HG02973 (cell line): ENCODE results near the gene ZBTB7A.

Source experiments
- ATAC-seq: cut with Tn5 transposase; IDR thresholded peaks from one replicate; pipeline ENCODE4 v1.9.1; 2021; ENCODE audit warnings: moderate library complexity; ENCODE audit not compliant: unreplicated experiment

The ZBTB7A gene

DNA sequence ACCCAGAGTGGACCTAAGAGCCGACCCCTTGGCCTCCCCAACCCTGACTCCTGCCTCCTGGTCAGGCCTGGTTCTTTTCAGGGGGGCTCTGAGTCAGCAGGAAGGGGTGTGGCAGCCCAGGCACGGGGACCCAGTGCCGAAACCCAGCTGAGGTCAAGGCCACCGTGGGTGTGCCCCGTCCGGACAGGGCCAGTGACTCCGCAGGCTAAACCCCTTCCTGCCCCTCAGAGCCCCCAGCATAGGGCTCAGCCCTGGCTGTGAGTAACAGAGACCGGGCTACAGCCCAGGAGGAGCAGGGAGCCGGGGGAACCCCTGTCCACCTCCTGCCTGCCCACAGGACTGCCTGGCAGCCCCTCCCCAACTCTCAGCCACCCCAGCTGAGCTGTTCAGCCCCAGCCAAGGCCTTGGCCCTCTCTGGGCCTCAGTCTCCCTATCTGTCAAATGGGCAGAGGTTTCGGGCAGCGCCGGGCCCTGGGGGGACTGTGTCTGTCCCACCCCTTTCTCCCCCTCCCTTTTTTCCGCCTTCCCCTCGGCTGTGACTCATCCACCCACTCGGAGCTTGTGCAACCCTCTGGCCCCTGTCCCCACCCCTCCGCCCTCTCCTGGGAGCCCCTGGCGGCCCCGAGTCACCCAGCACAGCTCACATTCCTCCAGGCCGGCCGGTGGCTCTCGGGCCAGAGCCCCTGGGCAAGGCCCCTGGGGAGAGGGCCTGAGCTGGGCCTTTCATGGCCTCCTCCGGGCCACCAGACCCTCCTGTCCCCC is 8.6 kb downstream of the ZBTB7A start:
- ATAC-seq, result no peak

DNA sequence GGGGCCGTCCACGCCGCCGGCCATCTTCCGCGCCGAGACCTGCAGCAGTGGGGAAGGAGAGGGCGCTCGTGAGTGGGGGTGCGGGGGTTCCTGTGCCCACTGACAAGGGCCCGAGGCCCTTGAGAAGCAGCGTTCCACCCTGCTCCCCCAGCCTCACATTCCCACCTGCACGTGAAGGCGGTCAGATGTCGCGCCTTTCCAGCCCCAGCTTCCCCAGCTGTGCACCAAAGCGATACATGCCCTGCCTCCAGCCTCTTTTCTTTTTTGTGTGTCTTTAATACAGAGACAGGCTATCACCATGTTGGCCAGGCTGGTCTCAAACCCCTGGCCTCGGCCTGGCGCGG is 11.5 kb downstream of the ZBTB7A start:
- no peak for ATAC-seq

- ATAC-seq, result no peak
Measured at GRCh38 chr19:4054441-4055208, 12.1 kb downstream of the ZBTB7A start.

GRCh38 chr19:4053423-4054324 is 13.0 kb downstream of the ZBTB7A start:
- no peak for ATAC-seq

GRCh38 chr19:4052993-4053422 is 13.7 kb downstream of the ZBTB7A start:
- no peak for ATAC-seq

GRCh38 chr19:4052114-4052992 is 14.3 kb downstream of the ZBTB7A start:
- ATAC-seq, result no peak

- no peak for ATAC-seq
Measured at GRCh38 chr19:4051175-4052101, 15.3 kb downstream of the ZBTB7A start.

DNA sequence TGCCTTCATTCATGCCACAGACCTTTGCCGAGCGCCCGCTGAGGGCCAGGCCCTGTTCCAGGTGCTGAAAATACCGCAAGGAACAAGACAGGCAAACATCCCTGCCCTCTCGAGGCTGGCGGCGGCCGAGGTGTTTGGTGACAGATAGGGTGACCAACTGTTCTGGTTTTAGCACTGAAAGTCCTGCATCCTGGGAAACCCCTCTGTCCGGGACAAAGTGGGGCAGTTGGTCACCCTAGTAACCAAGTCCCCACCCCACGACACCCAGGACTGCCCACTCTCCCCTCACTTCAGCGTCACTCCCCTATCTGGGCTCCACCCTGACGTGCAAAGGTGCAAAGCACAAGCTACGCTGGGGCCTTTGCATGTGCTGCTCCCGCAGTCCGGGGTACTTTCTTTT is 17.3 kb downstream of the ZBTB7A start:
- no peak for ATAC-seq

DNA sequence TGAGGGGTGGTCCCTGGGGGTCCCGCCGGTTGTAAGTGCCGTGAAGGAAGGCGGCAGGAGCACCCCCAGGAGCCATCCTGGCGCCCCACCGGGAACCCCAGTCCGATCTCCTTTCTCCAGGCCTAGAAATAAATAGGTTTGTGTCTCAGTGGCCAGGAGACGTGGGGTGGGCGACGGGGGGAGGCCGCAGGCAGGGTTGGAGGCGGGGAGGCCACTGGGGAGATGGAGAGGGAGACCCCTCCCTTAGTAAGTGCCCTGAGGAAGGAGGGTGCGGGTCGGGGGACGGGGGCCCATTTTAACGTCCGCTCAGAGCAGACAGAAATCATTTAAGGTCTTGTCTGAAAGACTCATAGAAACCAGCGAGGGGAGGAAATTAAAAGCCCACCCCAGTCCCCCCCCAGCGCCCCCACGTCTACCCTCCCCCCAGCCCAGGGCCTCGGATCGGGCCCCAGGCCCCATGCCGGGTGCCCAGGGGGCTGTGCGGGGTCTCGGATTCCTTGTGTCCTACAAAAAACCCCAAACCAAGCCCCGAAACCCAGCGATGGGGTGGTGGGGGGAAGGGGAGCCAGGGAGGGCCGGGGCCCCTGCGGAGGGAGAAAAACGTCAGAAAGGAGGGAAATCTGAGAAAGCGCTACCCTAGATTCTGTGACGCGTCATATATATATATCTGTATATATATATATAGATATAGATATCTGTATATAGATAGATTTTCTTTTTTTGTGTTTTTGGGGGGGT is 19.6 kb downstream of the ZBTB7A start:
- no peak for ATAC-seq

DNA sequence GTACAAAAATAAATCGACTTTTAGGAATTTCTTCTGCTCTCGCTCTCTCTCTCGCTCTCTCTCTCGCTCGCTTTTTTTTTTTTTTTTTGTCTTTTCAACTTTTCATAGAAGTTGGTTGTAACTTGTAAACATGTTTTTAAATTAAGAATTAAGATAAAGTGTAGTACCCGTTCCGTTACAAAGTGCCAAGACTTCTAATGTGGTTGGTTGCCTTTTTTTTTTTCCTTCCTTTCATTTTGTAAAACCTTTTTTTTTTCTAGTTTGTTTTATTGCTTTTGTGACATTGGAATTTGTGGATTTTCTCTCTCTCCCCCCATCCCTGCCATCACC is 20.4 kb downstream of the ZBTB7A start:
- no peak for ATAC-seq

- no peak for ATAC-seq
Measured at GRCh38 chr19:4045597-4046361, 20.9 kb downstream of the ZBTB7A start.

- no peak for ATAC-seq
Measured at GRCh38 chr19:4044990-4045465, 21.7 kb downstream of the ZBTB7A start.

- ATAC-seq, result no peak
Measured at GRCh38 chr19:4043966-4044715, 22.6 kb downstream of the ZBTB7A start.

DNA sequence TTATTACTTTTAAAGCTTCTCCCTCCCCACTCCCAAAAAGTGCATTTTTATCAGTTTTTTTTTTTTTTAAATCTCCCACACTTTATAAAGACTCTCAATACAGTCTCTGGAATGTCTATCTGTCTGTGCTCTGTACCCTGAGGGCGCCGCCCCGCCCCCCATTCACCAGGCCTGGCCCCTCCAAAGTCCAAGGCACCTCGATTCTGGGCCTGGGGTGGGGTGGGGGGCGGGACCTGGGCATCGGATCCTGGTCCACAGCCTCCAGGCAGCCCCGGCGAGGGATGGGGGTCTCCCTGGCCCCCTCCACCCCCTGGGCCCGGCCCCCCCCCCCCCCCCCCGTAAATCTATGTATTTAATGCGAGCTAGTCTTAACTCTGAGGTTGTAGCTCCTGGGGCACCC is 23.3 kb downstream of the ZBTB7A start:
- ATAC-seq, result no peak

DNA sequence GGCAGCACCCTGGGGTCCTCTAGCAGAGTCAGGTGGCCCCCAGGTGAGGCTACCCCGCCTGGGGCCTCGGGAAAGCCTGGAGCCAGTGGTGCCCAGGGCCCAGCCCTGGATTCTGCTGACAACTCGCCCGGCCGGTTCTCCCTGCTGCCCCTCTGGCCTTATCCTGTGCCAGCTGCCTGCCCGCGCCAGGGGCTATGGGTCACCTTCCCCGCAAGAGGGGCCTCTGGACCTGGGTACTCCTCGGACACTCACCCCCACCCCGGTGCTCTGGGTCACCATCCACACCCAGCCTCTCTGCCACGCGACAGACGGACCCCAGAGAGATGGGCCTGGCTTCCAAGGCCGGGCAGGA is 24.0 kb downstream of the ZBTB7A start:
- ATAC-seq, result no peak

- ATAC-seq, result no peak
Measured at GRCh38 chr19:4042064-4042730, 24.5 kb downstream of the ZBTB7A start.
